ENCODE results near the gene TMEM218.

GRCh38 chr11:125078516-125079140 is 32.8 kb downstream of the TMEM218 start:
- TF ChIP-seq CTCF (conservative IDR thresholded peaks at IDR 0.05 in 1 of 2, IDR thresholded peaks at IDR 0.05 in 1 of 2; ENCODE audit: low read depth in 1 of 2, low read length in 2 of 2) (no peak), EZH2 (IDR thresholded peaks at IDR 0.05; ENCODE audit: low read length, missing control alignments) (no peak)
